OCI-M2 (cell line): ENCODE measurements around the gene MYO3A.

ENCODE experiments used
- DNase-seq: peaks from one replicate; lab custom pipeline; 2025; ENCODE audit not compliant: unreplicated experiment; lab: John Stamatoyannopoulos, UW

The MYO3A gene

DNA sequence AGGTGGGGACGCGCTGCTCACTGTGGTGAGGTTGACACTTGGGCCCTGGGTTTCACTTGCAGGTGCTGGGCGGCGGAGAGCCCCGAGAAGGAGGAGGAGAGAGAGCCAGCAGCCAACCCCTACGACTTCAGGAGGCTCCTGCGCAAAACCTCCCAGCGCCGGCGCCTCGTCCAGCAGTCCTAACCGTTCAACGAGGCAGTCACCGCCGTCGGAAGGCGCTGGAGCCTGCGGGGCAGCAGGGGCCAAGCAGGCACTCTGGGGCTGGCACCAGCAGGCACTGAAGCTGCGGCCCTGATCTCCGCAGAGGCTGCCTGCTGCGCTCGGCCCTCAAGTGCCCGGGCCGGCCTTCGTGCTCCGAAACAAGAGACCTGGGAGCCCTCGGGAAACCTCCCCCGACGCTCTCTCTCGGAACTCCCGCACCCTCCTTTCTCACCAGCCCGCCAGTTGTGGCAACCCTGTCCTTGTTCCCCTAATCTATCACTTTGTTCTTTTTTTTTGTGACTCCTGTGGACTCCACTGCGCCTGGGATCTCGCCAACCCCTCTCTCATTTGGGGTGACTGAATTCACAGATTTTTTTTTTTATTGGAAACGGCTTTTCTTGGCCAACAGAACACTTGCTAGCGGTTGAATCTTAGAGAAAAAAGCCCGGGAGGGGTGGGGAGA is 277.9 kb downstream of the MYO3A start:
- DNase-seq: no peak

DNA sequence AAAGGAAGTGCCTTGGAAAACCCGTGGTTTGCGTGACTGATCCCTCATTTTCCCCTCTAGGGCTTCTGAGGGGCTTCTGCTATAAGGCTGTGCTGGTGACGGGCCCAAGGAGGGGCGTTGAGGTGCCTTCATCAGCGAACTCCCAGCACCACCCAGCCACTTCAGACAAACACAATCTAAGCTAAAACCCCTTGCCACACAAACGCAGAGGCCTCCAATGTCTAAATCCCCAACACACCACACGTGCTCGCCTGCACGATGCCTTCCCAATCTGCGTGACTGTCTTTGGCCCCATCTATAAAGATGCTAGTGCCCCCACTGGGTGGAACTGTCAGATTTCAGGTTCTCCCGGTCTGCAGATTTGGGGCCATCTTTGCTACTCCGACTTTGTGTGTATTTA is 278.5 kb downstream of the MYO3A start:
- DNase-seq: no peak

DNA sequence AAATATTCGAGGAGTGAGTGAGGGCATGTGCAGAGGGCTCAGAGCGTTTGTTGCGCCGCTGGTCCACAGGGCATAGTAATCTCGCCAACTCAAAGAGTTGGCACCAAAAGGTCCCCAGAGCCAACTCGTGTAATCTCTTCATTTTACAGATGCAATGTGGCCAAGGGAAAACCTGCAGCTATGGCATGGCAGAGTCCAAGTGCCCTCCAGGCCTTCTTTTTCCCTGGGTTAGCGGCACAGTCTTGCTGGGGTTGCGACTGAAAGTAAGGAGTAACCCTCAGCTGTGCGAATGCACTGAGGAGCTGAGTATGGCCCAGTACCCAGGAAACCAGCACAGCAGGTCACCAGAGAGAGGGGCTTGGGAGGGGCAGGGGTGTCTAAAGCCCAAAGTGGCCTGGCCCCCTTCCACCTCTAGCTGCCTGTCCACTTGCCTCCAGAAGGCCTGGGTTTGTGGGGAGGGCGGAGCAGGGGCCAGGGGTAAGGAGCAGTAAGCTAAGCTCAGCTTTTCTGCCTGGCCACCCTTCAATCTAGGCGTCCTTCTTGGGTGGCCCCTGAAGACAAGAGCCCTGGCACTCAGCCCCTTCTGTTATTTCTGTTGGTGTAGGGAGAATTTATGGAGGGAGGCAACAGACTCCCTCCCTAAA is 279.2 kb downstream of the MYO3A start:
- no peak for DNase-seq

DNA sequence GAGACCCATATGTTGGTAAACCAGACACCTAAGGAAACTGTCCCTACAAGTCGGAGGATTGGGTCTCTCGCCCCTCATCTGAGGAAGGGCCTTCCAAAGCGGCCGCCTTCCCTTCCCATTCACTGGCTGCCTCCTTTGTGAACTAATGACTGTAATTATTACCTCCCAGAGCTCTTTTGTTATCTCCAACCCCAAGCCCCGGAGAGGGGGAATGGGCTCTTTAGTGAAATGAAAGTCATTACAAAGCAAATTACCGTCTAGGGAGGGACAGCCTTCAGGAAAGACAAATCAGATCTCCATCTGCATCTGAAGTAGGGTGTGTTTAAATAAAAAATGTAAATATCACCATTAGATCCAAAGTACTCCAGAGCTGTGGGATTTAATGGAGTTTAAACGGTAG is 280.0 kb downstream of the MYO3A start:
- DNase-seq: no peak

DNA sequence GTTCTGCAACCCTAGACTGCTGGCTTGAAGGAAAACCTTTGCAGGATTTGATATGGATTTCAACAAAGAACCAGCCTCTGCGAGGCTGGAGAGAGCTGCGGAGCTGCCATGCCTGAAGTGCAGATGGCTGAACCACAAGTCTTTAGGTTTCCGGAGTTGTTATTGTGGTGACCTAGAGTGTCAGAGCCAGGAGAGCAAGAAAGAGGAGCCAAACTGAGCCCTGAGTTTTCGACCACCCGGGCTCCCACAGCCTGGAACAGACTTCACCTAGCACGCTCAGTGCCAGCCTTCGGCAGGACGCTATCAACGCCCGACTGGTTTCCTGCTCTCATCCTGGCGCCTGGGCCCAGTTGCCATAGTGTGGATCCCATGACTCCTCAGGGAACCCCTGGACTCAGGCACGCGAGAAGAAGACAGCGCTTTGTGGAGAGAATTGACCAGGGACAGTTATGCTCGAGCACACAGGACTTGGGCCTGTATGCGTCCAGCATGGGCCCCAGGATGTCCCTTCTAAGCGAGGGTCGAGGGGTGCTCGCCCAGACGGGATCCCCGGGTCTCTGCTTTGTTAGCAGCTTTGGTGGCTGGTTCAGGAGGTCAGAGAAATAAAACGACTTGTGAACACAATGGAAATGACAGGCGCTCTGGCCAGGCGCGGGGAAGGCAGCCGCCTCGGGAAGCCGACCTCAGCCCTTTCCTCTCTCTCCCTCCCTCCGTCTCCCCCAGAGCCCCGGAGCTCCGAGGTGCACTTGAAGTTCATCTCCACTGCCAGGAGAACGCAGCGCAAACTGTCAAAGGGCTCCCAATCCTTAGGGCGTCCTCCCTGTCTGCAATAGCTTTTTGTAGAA is 280.7 kb downstream of the MYO3A start:
- no peak for DNase-seq

DNA sequence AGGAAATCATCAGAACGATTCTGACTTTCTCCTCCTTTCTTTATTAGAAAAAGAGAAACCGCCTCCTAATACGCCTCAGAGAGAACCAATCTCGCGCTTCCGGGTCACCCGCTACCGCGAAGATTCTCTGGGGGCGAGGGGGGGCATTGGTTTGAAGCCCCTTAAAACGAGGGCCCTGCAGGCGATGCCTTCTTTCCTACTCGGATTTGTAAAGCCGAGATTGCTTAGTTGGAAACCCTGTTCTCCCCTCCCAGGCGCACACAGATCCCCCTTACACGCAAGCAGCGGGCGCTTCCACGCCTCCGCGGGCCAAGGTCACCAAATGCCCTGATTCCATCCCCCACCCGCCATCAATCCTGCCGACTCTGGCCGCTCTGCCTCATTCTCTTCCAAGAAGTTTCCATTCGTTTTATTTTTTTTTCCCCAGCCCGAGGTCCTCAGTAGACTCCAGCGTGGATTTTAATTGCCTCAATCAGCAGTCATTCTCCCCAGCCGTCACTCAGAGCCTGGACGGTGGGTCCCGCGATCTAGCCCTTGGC is 281.4 kb downstream of the MYO3A start:
- DNase-seq: no peak

DNA sequence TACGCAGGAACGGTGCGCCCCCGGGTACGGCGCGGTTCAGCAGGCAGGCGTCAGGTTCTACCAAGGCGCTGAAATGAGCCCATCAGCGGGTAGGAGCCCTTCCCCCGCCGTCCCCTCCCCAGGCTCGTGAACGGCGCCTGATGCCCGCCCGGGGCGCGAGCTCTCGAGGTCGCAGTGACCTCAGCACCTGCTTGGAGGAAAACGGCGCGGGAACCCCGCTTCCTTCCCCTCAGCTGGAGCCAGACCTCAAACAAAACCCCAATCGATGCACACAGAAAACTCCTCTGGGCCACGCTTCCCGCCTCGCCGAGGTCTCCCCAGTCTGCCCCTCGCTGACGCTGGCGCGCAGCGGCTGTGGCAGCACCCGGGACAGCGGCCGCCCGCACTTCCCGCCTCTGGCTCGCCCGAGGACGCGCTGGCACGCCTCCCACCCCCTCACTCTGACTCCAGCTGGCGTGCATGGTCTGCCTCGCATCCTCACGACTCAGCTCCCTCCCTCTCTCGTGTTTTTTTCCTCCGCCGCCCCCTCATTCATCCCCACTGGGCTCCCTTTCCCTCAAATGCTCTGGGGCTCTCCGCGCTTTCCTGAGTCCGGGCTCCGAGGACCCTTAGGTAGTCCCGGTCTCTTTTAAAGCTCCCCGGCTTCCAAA is 282.0 kb downstream of the MYO3A start:
- DNase-seq: no peak

DNA sequence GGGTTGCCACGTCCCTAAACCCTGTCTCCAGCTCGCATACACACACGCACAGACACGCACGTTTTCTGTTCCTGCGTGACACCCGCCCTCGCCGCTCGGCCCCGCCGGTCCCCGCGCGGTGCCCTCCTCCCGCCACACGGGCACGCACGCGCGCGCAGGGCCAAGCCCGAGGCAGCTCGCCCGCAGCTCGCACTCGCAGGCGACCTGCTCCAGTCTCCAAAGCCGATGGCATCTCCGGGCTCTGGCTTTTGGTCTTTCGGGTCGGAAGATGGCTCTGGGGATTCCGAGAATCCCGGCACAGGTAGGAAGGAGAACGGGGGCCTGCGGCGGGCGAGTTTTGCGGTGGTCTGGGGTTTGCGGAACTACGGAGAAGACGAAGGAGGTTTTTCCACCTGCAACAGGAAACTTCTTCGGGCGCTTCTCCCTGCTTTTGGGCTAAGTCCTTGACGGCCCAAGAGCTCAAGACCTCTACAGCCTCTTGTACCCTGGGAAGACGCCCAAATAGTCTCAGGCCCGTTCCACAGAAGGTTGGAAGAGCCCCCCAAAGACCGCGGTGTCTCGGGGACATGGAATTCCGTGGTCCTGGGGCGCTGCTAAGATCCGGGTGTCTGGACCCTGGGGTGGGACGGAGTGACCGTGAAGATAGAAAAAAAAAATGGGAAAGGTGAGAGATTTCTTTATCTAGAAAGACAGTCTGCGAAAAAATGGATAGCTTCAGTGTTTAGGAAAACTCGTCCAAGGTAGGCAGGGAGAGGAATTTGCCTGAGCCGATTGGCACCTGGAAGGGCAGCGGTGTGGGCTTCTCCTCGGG is 282.8 kb downstream of the MYO3A start, which contains the start of gene GAD2:
Gene GAD2, plus strand, starts transcription at position 190 of the 811 bp plus-strand sequence. Its CDS starts 36 bp downstream, at position 226.
- no peak for DNase-seq

DNA sequence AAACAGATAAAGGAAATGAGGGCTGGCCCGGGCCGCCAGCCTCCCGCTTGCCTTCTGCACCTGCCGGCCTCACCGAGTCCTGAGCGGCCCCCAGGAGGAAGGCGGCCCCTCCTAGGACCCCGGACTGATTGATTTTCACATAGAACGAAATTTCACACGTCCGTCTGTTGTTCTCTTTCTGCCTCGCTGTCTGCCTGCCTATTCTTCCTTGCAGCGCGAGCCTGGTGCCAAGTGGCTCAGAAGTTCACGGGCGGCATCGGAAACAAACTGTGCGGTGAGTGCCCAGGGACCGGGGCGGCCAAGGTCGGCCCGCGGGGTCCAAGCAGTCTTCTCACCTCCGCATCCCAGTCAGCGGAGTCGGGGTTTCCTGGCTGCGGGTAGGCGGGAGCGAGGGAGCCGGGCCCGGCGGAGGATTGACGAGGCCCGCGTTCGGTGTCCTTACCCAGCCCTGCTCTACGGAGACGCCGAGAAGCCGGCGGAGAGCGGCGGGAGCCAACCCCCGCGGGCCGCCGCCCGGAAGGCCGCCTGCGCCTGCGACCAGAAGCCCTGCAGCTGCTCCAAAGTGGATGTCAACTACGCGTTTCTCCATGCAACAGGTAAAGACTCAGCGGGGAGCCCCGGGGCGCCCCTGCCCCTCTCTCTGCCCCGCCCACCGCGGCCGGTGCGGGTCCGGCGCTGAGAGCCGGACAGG is 283.5 kb downstream of the MYO3A start:
- no peak for DNase-seq

DNA sequence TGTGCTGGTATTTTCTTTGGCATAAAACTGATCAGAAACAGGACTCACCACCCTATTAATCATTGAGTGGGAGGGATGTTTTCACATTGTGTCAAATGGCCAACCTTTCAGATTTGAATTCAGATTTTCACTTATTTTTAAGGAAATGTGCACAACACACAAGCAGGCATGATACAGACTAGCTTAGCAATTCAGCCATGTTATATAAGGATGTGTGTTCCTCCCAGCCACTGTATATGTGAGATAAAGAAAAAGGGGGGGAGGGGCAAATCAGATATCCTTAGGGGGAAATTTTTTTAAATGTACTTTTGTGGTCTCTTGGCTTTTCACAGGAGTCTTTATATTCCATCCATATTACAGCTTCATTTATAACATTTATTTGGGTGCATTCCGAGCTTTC is 285.6 kb downstream of the MYO3A start:
- no peak for DNase-seq

DNA sequence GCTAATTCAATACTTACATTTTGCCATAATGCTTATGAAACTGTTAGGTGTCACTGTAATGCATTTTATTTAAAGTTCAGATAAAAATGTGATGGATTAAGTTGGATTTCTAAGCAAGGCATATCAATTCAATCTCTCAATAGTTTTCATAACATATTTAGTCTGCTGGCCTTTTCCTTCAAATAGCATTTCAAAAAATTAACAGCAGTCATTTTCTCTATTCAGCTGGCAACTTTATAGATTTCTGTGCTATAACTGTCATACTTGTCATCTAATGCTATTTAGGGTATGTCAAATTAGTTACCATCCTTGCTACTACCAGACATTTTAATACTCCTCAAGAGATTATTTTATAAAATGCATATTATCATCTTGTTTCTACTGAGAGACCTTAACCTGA is 286.9 kb downstream of the MYO3A start:
- no peak for DNase-seq

DNA sequence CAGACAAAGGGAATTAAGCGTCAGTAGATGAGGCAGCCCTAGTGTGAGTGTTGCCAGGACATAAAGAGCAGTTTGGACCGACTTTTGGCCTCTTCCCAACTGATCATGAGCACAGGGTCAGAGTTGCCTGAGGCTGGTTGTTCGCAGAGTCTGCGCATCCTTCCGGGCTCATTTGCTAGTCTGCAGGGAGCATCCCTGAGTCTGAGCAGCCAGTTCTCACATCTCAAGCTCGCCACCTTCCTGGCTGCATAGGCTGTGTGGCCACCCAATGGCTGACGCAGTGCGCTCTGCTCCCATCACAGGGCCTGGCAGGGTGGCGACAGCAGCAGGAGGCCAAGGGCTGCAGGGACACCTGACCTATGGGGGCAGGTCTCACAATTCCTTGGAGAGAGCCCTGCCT is 287.5 kb downstream of the MYO3A start:
- DNase-seq: no peak

DNA sequence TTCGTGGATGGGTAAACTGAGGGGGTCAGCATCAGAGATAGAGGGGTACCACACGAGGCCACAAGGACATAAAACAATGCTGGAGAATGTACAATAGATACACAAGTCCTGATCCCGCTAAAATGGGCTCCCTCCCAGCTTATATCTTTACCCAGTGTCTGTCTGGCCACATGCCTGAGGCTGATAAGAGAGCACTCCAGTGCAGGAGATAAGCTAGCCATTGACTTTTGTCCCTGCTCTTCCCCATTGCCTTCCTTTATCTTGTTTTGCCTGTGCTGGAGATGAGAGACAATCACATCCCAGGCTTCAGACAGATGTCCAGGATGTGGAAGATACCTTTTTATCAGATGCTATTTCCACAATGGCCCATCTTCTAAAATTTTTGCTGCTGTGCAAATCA is 288.5 kb downstream of the MYO3A start:
- no peak for DNase-seq

DNA sequence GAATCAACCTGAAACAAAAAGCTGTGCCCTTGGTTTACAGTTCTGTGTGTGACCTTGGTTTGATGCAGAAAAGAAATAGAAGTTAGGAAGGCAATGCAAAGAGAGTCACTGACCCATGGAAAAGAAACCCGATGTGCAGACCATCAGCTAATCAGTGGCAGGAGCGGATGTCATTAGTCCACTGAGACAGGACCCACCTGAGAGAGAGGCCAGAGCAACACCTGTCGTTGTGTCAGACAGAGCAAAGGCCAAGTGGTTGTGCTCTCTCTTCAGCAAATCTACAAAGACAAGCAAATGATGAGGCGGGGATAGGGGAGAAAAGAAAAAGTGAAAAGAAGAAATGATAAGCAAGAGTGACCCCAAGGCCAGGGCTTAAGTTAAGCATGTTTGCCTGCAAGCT is 291.3 kb downstream of the MYO3A start:
- no peak for DNase-seq

DNA sequence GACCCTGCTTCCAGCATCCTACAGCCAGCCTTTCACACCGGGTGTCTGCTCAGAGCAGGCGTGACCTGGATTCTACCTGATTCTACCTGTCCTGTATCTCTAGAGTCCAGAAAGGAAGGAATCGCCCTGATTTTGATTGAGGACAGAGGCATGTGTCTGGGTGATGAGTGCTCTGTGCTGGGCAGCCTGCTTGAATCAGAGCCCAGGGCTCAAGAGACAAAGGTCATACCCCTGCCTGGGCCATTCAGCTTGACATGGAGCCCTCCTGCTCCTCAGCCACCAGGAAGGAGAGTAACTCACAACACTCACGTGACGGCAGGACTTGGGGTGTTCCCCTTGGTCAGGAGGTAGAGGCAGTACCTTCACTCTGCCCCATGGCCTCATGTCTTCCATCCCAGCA is 293.8 kb downstream of the MYO3A start:
- DNase-seq: no peak

DNA sequence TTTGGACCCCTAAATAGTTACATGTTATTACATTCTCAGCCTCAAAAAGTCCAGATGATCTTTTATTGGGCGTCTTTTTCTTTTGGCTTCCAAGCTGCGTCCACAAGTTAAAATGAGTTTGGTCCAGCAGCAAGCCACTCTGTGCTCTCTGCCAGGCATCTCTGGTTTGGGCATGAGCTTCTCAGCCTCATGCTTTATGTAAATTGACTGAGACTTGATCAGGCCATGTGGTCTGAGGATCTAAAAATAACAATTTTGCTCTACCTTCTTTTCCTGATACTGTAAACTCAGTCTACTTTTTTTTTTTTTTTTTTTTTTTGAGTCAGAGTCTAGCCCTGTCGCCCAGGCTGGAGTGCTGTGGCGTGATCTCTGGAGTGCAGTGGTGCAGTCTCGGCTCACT is 298.1 kb downstream of the MYO3A start:
- no peak for DNase-seq

DNA sequence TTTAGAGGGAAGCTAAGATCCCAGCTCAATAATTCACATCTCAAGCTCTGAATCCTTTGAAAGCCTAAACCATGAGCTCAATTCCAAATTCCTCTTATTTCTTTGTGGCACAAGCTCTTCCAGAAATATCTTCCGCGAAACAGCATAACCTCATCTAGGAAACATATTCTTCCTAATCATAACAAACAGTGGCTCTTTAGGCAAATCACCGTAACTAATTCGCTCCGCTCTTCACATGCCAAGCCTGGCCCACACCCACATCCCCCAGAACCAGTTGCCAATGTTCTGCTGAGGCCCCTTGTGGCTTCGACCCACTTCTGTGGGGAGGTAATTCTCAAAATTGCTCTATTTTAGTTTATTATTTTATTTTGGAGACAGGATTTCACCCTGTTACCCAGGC is 301.7 kb downstream of the MYO3A start:
- no peak for DNase-seq

DNA sequence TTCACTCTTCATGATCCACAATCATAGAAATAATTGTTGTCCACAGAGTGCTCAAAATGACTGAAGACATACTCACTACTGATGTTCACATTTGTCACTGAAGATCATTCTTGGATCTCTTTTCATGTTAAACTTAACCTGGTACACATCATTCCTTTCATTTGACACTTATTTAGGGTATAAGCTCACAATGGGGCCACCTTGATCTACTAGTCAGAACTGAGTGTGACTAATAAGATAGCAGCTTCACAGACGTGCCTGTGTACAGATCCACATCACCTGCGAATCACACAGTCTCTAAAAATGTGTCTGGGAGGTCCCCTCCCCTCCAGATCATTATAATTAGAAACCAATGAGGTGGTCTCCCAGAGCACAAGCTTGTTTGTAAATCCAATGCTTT is 304.3 kb downstream of the MYO3A start:
- no peak for DNase-seq

DNA sequence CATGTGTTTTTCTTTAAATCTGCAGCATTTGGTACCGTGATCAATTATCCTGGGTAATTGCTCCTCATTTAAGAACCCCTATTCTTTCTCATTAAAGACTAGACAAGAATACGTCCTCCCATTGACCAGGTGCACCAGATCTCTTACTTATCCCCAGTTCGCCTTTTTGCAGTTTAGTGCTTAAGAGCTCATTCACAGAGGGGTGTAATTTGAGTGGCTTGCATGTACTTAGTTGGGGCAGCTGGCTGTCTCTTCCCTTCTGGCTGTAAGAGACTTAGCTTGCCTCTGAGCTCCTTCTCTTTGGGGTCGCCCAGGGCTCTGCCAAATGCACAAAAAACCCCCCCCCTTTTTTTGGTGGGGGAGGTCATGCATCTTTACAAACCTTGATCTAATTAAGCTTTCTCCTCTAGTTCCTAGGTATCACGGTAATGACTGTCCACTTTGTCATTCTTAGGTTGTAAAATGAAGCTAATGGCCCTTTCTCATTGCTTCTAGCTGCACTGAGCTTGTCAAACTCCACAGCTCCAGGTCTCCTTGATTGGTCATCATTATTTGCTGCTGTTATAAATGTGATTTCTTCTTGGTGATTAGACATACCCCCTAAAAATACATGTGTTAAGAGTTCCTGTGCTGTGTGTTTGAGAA is 308.8 kb downstream of the MYO3A start:
- DNase-seq: no peak
